Skin epidermis (tissue), 12 donors: ENCODE results near the gene ZNF521.

Experiments used
- H3K27ac ChIP-seq, 21 experiments: fragments of 200-600 bp; sonication (generic) in 11 of 21; one replicate each; pipeline ENCODE4 v1.5.0; 2020; ENCODE audit warnings: mild to moderate bottlenecking in 3 of 21, inconsistent platforms in 2 of 21, moderate library complexity in 2 of 21
- H3K4me3 ChIP-seq, 7 experiments: fragments of 200-600 bp; sonication (generic) in 2 of 7; one replicate each; pipeline ENCODE4 v1.5.0; 2020; ENCODE audit warnings: inconsistent platforms in 2 of 7, mild to moderate bottlenecking in 2 of 7, moderate library complexity in 1 of 7

Gene ZNF521

DNA sequence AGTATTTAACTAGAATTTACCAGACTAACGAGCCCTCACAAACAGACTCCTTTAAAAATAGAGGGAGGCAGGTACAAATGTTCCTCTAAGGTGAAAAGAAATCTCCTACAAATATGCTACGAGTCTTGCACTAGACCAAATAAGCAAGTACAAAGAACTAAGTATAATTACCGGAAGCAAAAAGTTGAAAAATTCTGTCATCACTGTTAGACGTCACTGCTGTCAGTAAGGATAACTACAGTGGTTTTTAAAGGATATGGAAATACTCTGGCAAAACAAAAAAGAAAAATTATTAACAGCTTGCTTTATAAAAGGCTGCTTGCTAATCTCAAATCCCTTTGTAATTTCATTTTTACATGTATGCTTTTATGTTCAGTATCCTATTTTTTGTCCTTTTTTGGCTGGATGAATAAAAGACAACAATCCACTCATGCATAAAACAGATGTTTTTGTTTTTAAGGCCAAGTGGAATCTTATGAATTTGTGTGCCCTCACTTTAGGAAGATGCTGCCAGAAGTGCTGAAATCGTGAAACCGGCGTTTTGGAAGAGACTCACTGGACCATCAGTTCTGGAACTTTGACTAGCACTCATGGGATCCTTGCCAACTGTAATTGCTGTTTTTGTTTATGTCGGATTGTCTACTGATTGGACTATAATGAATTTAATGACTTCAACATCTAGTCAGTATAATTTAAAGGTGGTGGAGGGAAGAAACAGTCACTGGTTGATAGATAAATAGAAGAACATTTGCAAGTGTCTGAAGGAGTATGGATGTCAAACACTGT, 6.7 kb downstream of the ZNF521 start:
- no peak overlapping the region for H3K4me3 ChIP-seq
- peak overlapping the region in 1 of 21 experiments; percentile 37 for H3K27ac ChIP-seq

DNA sequence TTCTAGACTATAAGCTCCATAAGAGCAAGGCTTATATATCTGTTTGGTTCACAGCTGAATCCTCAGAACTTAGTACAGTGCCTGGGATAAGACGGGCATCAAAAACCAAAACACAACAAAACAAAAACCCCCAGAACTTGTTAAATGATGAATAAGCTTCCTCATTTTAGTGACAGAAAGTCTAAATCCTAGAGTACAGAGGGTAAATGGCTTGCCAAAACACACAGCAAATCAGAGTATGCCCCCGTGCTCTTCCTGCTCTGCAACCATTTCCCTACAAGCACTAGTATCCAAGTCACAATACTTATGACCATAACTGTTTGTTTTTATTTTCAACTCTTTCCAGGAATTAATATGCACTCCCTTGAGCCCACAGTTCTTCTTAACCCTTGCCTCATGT, 10.1 kb downstream of the ZNF521 start:
- no peak overlapping the region for H3K27ac ChIP-seq
- H3K4me3 ChIP-seq, result no peak overlapping the region

- Histone ChIP-seq H3K4me3 (no peak overlapping the region), H3K27ac (no peak overlapping the region)
Measured at GRCh38 chr18:25340762-25341161, 11.2 kb downstream of the ZNF521 start.

- Histone ChIP-seq H3K4me3 (no peak overlapping the region), H3K27ac (no peak overlapping the region)
Measured at GRCh38 chr18:25335676-25336075, 16.3 kb downstream of the ZNF521 start.

DNA sequence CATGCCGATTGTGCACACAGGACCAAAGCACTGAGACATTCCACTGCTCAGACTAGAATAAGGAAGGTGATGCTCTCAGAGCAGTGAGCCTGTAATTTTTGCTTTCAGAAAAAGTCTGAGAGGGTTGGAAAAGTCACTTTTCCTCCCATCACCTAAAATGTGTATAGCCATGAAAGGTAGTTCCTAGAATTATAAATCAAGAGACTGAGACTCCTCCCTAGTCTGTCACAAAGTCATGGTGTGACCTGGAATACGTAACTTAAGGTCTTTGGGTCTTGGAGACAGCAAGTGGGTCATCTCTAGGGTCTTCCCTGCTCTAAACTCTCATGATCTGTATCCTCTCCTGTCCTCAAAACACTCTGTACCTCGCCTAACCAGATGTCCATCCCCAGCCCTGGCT, 16.9 kb downstream of the ZNF521 start:
- Histone ChIP-seq H3K27ac (no peak overlapping the region), H3K4me3 (no peak overlapping the region)

- Histone ChIP-seq H3K27ac (no peak overlapping the region), H3K4me3 (no peak overlapping the region)
Measured at GRCh38 chr18:25334588-25334987, 17.4 kb downstream of the ZNF521 start.

DNA sequence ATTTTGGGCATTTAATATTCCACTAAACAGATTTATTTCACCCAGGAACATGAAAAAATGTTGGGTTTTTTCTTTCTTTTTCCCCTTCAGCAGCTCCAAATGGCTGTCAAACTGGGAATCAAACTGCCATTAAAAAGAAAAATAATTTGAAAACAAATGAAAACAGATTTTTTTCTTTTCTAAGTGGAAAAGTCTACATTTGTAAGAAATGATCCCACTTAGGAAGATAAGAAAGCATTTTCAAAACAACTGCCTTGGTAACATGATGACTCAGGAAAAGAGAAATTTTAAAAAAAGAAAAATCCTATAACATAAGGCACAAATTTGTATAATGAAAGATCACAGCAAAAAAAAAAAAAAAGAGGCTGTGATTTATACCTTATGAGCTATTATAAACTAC, 20.0 kb downstream of the ZNF521 start:
- no peak overlapping the region for H3K27ac ChIP-seq
- H3K4me3 ChIP-seq, result no peak overlapping the region

DNA sequence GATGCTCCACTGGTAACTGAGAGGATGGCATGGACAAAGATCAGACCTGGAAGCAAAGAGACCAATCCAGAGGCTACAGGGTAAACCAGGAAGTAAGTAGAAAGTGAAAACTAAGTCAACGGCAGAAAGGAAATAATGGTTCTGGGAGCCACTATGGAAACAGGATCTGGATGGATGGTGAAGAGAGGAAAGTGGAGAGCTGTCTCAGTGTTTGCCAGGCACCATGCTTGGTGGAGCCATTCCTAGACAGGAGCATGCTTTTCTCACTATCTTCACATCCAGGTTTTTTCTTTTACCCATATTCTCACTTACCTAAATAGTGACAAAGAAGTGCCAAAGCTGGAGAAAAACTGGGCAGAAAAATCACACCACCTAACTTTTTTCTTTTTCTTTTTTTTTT, 22.2 kb downstream of the ZNF521 start:
- Histone ChIP-seq H3K27ac (peak overlapping the region in 1 of 21 experiments; percentile 2), H3K4me3 (no peak overlapping the region)

DNA sequence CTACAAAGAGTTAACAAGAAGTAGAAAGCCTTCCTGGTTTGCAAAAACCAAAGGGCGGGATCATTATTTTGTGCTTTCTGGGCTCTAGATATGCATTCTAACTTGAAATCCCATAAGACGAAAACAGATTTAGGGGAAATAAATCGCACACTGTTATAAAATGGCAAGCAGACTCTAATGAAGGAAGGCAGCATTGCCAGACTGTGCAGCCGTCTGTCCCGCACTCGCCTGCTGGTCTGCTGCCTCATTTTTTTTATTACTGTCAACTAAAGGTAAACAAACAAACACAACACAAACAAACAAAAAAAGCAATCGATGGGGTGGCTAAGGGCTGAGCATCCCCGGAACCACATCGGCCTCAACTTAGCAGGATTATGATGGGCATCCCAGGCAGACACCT, 24.4 kb downstream of the ZNF521 start:
- Histone ChIP-seq H3K4me3 (no peak overlapping the region), H3K27ac (peak overlapping the region in 6 of 21 experiments; percentile 1 to 49 (median 20))

GRCh38 chr18:25326361-25326952, 25.5 kb downstream of the ZNF521 start:
- no peak overlapping the region for H3K4me3 ChIP-seq
- peak overlapping the region in 4 of 21 experiments; percentile 10 to 49 (median 24) for H3K27ac ChIP-seq

- no peak overlapping the region for H3K4me3 ChIP-seq
Measured at GRCh38 chr18:25322806-25323205, 29.2 kb downstream of the ZNF521 start.

GRCh38 chr18:25316381-25317018, 35.5 kb downstream of the ZNF521 start:
- Histone ChIP-seq H3K4me3 (no peak overlapping the region), H3K27ac (no peak overlapping the region)

More at GRCh38 chr18:25322806-25323205, 29.2 kb downstream of the ZNF521 start:
- H3K27ac ChIP-seq, result no peak overlapping the region

DNA sequence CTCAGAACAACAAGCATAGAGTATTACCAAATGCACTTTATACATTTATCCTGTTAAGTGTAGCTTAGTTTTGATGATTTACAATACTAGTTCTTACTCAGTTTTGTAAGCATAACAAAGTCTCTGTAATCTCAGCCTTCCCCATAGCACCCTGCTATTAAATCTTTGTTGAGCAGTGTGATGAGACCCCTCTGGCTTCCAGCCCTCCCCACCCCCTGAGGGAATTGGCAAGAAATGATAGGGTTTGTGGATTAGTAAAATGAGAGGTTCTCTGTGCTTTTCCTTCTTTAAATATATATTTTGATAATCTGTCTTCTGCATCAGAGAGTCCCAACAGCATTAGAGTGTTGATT, 37.2 kb downstream of the ZNF521 start:
- Histone ChIP-seq H3K27ac (peak overlapping the region in 2 of 21 experiments; percentile 34 to 42), H3K4me3 (no peak overlapping the region)

DNA sequence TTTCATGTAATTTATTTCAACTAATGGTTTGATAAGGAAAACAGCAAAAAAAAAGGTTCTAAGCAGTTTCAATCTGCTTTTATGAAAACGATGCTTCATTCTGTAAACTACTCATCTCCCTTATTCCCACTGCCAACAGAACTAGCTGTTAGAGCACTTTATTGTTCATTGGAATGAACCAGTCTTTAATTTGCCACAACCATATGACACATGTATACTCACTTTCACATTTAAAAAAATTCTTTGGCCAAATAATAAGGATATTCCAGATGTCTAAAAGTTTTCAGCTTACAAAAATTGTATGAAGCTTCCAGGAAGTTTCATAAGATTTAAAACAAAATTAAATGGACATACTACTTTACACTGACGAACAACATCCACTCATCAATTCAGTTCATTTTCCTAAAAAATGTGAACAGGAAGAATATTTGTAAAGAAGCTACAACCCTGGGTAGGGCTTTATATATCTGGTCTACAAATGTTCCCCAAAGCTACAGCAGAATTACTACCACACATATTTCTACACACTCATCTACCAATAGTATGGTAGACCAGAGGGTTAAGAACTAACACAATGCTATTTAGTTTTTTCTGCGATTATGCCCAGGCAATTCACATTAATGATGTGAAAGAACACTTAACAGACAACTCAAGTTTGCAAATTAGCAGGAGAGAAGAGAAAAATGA, 37.7 kb downstream of the ZNF521 start:
- Histone ChIP-seq H3K4me3 (no peak overlapping the region), H3K27ac (peak overlapping the region in 3 of 21 experiments; percentile 5 to 34 (median 16))

- Histone ChIP-seq H3K4me3 (no peak overlapping the region), H3K27ac (peak overlapping the region in 1 of 21 experiments; percentile 5)
Measured at GRCh38 chr18:25313268-25313667, 38.7 kb downstream of the ZNF521 start.

GRCh38 chr18:25310045-25310444, 41.9 kb downstream of the ZNF521 start:
- no peak overlapping the region for H3K27ac ChIP-seq
- no peak overlapping the region for H3K4me3 ChIP-seq

- Histone ChIP-seq H3K4me3 (no peak overlapping the region), H3K27ac (no peak overlapping the region)
Measured at GRCh38 chr18:25308381-25308780, 43.6 kb downstream of the ZNF521 start.

GRCh38 chr18:25307192-25307591, 44.8 kb downstream of the ZNF521 start:
- Histone ChIP-seq H3K27ac (no peak overlapping the region), H3K4me3 (no peak overlapping the region)

GRCh38 chr18:25306671-25307070, 45.3 kb downstream of the ZNF521 start:
- Histone ChIP-seq H3K4me3 (no peak overlapping the region), H3K27ac (no peak overlapping the region)

GRCh38 chr18:25305584-25305983, 46.4 kb downstream of the ZNF521 start:
- no peak overlapping the region for H3K27ac ChIP-seq
- H3K4me3 ChIP-seq, result no peak overlapping the region
